GM21723 (cell line): ENCODE measurements around the gene PRTFDC1.

Source experiments
- ATAC-seq: cut with Tn5 transposase; IDR thresholded peaks from one replicate; pipeline ENCODE4 v1.9.1; 2021; ENCODE audit warnings: mild to moderate bottlenecking, moderate library complexity; ENCODE audit not compliant: unreplicated experiment

Gene PRTFDC1

DNA sequence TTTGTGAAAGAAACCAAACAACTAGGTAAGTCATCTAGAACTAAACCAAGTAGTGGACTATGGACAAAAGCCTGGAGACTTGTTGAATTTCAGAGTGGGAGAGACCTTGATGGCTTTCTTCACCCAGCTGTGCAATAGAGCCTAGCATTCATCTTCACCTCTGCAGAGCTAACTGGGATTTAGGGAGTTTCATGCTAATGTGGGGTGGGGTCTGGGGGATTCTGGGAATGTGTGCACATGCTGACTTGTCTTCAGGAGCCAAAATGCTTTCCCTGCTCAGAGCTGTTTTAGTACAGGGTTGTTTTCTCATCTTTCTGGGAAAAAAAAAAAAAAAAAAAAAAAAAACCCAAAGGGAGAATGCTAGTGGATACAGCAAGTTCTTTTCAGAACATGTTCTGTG lies 147.4 kb downstream of the PRTFDC1 start:
- ATAC-seq, result no peak

DNA sequence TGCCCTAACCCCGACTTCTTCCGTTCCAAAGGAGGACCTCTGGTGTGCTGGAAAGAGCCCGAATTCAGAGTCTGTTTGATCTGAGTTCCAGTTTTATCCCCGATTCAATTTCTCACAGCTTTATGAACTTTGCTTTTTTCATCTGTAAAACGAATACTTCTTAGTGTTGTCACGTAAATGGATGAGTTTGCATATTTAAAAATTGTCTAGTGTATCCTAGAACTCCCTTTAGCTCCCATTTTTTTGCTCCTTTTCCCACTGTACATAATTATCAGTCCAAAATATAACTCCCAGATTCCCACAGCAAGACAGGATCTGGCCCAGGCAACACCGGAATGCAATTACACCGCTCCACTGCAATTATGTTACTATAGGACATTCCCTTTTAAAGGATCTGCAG lies 148.0 kb downstream of the PRTFDC1 start:
- ATAC-seq, result no peak

- ATAC-seq, result no peak
Observed at GRCh38 chr10:24802378-24802777, 150.0 kb downstream of the PRTFDC1 start.

GRCh38 chr10:24800861-24801260 lies 151.5 kb downstream of the PRTFDC1 start:
- ATAC-seq, result no peak
